Neuronal stem cell (in vitro differentiated cells): ENCODE data around the gene RNF144A.

Source experiments
- DNase-seq: peaks from one replicate; pipeline ENCODE4 v3.0.0-alpha.2; 2013; ENCODE audit warnings: low spot score
- H2AFZ ChIP-seq: one replicate; pipeline ENCODE4 v1.6.1; 2013; ENCODE audit warnings: mild to moderate bottlenecking, low read length, inconsistent platforms
- H2AK5ac ChIP-seq: 2 replicates; pipeline ENCODE4 v1.6.1; 2013; ENCODE audit warnings: low read depth, mild to moderate bottlenecking, inconsistent platforms, low read length, moderate library complexity, mixed read lengths
- H2BK120ac ChIP-seq: 2 replicates; pipeline ENCODE4 v1.6.1; 2013; ENCODE audit warnings: low read depth, mild to moderate bottlenecking, inconsistent platforms, low read length, moderate library complexity, mixed read lengths
- H2BK12ac ChIP-seq: one replicate; pipeline ENCODE4 v1.6.1; 2013; ENCODE audit warnings: low read length, inconsistent platforms
- H2BK15ac ChIP-seq: 2 replicates; pipeline ENCODE4 v1.6.1; 2013; ENCODE audit warnings: mild to moderate bottlenecking, low read length, inconsistent platforms, mixed read lengths
- H2BK5ac ChIP-seq: one replicate; pipeline ENCODE4 v1.6.1; 2013; ENCODE audit warnings: inconsistent platforms, mild to moderate bottlenecking, low read length, moderate library complexity
- H3K14ac ChIP-seq: one replicate; pipeline ENCODE4 v1.6.1; 2013; ENCODE audit warnings: low read length, inconsistent platforms
- H3K18ac ChIP-seq: 2 replicates; pipeline ENCODE4 v1.6.1; 2013; ENCODE audit warnings: low read length, inconsistent platforms
- H3K23ac ChIP-seq: 2 replicates; pipeline ENCODE4 v1.6.1; 2013; ENCODE audit warnings: low read depth, mild to moderate bottlenecking, mixed read lengths, low read length, inconsistent platforms; ENCODE audit not compliant: poor library complexity
- H3K27ac ChIP-seq: replicated peaks from 3 replicates; pipeline ENCODE4 v1.5.1; 2013; ENCODE audit warnings: low read length, inconsistent platforms
- H3K27me3 ChIP-seq, 3 experiments: 2 replicates each; pipeline ENCODE4 v1.6.1; 2013; ENCODE audit warnings: low read length in 3 of 3, mild to moderate bottlenecking in 2 of 3, inconsistent platforms in 1 of 3, low read depth in 1 of 3, mixed read lengths in 1 of 3, moderate library complexity in 1 of 3; ENCODE audit not compliant: control insufficient read depth in 3 of 3, insufficient read depth in 3 of 3
- H3K36me3 ChIP-seq, 2 donors: replicated peaks in 1 of 2; 2 replicates each; pipeline ENCODE4 v1.6.1; 2013; ENCODE audit warnings: low read length in 2 of 2; ENCODE audit not compliant: control insufficient read depth in 2 of 2, insufficient read depth in 2 of 2
- H3K4ac ChIP-seq: 2 replicates; pipeline ENCODE4 v1.6.1; 2013; ENCODE audit warnings: inconsistent platforms, mild to moderate bottlenecking, low read length, moderate library complexity
- H3K4me1 ChIP-seq, 2 donors: 1 replicate in 1 of 2; 2 replicates in 1 of 2; pipeline ENCODE4 v1.6.1; 2013; ENCODE audit warnings: low read length in 2 of 2, low read depth in 1 of 2; ENCODE audit not compliant: control insufficient read depth in 2 of 2, insufficient read depth in 1 of 2
- H3K4me2 ChIP-seq: one replicate; pipeline ENCODE4 v1.6.1; 2013; ENCODE audit warnings: mild to moderate bottlenecking, low read length, inconsistent platforms; ENCODE audit not compliant: insufficient read depth, poor library complexity, severe bottlenecking
- H3K4me3 ChIP-seq, 2 donors: 2 replicates each; pipeline ENCODE4 v1.5.1; 2013; ENCODE audit warnings: low read length in 2 of 2, mild to moderate bottlenecking in 2 of 2, inconsistent platforms in 1 of 2, moderate library complexity in 1 of 2
- H3K79me1 ChIP-seq: one replicate; pipeline ENCODE4 v1.6.1; 2013; ENCODE audit warnings: low read depth, mild to moderate bottlenecking, inconsistent platforms, low read length, moderate library complexity
- H3K9ac ChIP-seq: one replicate; pipeline ENCODE4 v1.6.1; 2013; ENCODE audit warnings: mild to moderate bottlenecking, low read depth, low read length, inconsistent platforms; ENCODE audit not compliant: poor library complexity
- H3K9me3 ChIP-seq, 2 donors: replicated peaks in 1 of 2; 2 replicates each; pipeline versions ENCODE3 to v1.6.1; 2013; ENCODE audit warnings: low read length in 2 of 2, mild to moderate bottlenecking in 2 of 2, inconsistent platforms in 1 of 2, low read depth in 1 of 2, mixed read lengths in 1 of 2, moderate library complexity in 1 of 2; ENCODE audit not compliant: control insufficient read depth in 2 of 2, insufficient read depth in 1 of 2
- H4K8ac ChIP-seq: one replicate; pipeline ENCODE4 v1.6.1; 2013; ENCODE audit warnings: low read depth, mild to moderate bottlenecking, inconsistent platforms, low read length, moderate library complexity
- H4K91ac ChIP-seq: one replicate; pipeline ENCODE4 v1.6.1; 2013; ENCODE audit warnings: low read length, low read depth, mild to moderate bottlenecking, inconsistent platforms; ENCODE audit not compliant: poor library complexity
- WGBS, 2 donors: extraction: QIAGEN DNeasy Blood & Tissue Kit; methylation state at CpG; one replicate each; pipeline ENCODE4 v1.1.7; 2013; ENCODE audit warnings: missing lambda C conversion rate in 2 of 2, mixed read lengths in 1 of 2; ENCODE audit not compliant: insufficient read length in 2 of 2, insufficient replicate concordance in 1 of 2; ENCODE audit errors: extremely low coverage in 2 of 2; 5-methylcytosine and 5-hydroxymethylcytosine counted together

Gene RNF144A

GRCh38 chr2:6922201-6922656 is 5.0 kb downstream of the RNF144A start:
- no peak overlapping the region for H2AK5ac ChIP-seq
- no peak overlapping the region for H3K4me3 ChIP-seq
- no peak overlapping the region for H2AFZ ChIP-seq
- H4K8ac ChIP-seq, result no peak overlapping the region
- H3K18ac ChIP-seq, result peak overlapping the region; percentile 33
- no peaks in the 10 kb centered on the region for H3K27me3 ChIP-seq
- WGBS, 2 donors, result no CpG with 5 or more reads among the region's 8 CpGs
- H2BK5ac ChIP-seq, result no peak overlapping the region
- no peak overlapping the region for H2BK12ac ChIP-seq
- H3K4ac ChIP-seq, result no peak overlapping the region
- no peak overlapping the region for H4K91ac ChIP-seq
- DNase-seq, result no peak
- H3K4me2 ChIP-seq, result no peak overlapping the region
- no peak overlapping the region for H2BK15ac ChIP-seq
- H3K14ac ChIP-seq, result no peak overlapping the region
- H3K27ac ChIP-seq, result no peak overlapping the region
- peaks cover 32% of the 10 kb centered on the region for H3K79me1 ChIP-seq
- no peak overlapping the region for H3K23ac ChIP-seq
- no peak overlapping the region for H3K9ac ChIP-seq
- peaks cover 0 to 29% of the 10 kb centered on the region in 2 donors for H3K4me1 ChIP-seq
- peaks cover 5 to 33% of the 10 kb centered on the region in 2 donors for H3K36me3 ChIP-seq
- no peaks in the 10 kb centered on the region for H3K9me3 ChIP-seq
- no peak overlapping the region for H2BK120ac ChIP-seq

- whole genome bisulfite sequencing, 2 donors, result no CpG with 5 or more reads among the region's 10 CpGs
- H3K4me2 ChIP-seq, result no peak overlapping the region
- no peaks in the 10 kb centered on the region for H3K9me3 ChIP-seq
- H3K4ac ChIP-seq, result no peak overlapping the region
- peaks cover 9 to 39% of the 10 kb centered on the region in 2 donors for H3K36me3 ChIP-seq
- H3K14ac ChIP-seq, result no peak overlapping the region
- no peaks in the 10 kb centered on the region for H3K27me3 ChIP-seq
- no peak for DNase-seq
- H2BK5ac ChIP-seq, result no peak overlapping the region
- H2AFZ ChIP-seq, result no peak overlapping the region
- H3K4me1 ChIP-seq, result peaks cover 0 to 29% of the 10 kb centered on the region in 2 donors
- H3K27ac ChIP-seq, result no peak overlapping the region
- H2AK5ac ChIP-seq, result no peak overlapping the region
- no peak overlapping the region for H2BK120ac ChIP-seq
- peaks cover 34% of the 10 kb centered on the region for H3K79me1 ChIP-seq
- H4K8ac ChIP-seq, result no peak overlapping the region
- no peak overlapping the region for H2BK15ac ChIP-seq
- H3K23ac ChIP-seq, result no peak overlapping the region
- no peak overlapping the region for H3K4me3 ChIP-seq
- H3K9ac ChIP-seq, result no peak overlapping the region
- H3K18ac ChIP-seq, result peak overlapping the region; percentile 74
- H4K91ac ChIP-seq, result no peak overlapping the region
- no peak overlapping the region for H2BK12ac ChIP-seq
These were observed 6.1 kb downstream of the RNF144A start for GRCh38 chr2:6923319-6923718.

- Histone ChIP-seq H3K9me3 (no peaks in the 10 kb centered on the region), H3K4me3 (no peak overlapping the region), H2BK5ac (no peak overlapping the region), H4K8ac (no peak overlapping the region), H2AK5ac (no peak overlapping the region), H3K4ac (no peak overlapping the region), H3K14ac (no peak overlapping the region), H2BK12ac (no peak overlapping the region), H3K27ac (no peak overlapping the region), H3K9ac (no peak overlapping the region), H3K23ac (no peak overlapping the region), H3K27me3 (no peaks in the 10 kb centered on the region), H3K79me1 (peaks cover 35% of the 10 kb centered on the region), H3K4me1 (peaks cover 0 to 24% of the 10 kb centered on the region in 2 donors), H2BK120ac (no peak overlapping the region), H3K36me3 (peaks cover 10 to 39% of the 10 kb centered on the region in 2 donors), H2AFZ (no peak overlapping the region), H3K4me2 (no peak overlapping the region), H4K91ac (no peak overlapping the region), H2BK15ac (no peak overlapping the region), H3K18ac (peak overlapping the region; percentile 67)
- WGBS, 2 donors, result no CpG with 5 or more reads among the region's 19 CpGs
- DNase-seq, result no peak
These were observed 7.1 kb downstream of the RNF144A start for GRCh38 chr2:6924101-6924923.

- Histone ChIP-seq H3K23ac (no peak overlapping the region), H3K4ac (no peak overlapping the region), H3K4me1 (peaks cover 0 to 20% of the 10 kb centered on the region in 2 donors)
These were observed 7.8 kb downstream of the RNF144A start for GRCh38 chr2:6924924-6925409.

More at GRCh38 chr2:6924924-6925409, 7.8 kb downstream of the RNF144A start:
- H3K27me3 ChIP-seq, result no peaks in the 10 kb centered on the region
- peaks cover 32% of the 10 kb centered on the region for H3K79me1 ChIP-seq
- no peak overlapping the region for H4K91ac ChIP-seq
- no peaks in the 10 kb centered on the region for H3K9me3 ChIP-seq
- no CpG with 5 or more reads among the region's 7 CpGs for WGBS, 2 donors
- no peak overlapping the region for H3K4me3 ChIP-seq
- peaks cover 10 to 36% of the 10 kb centered on the region in 2 donors for H3K36me3 ChIP-seq
- no peak overlapping the region for H2AFZ ChIP-seq
- H3K27ac ChIP-seq, result no peak overlapping the region
- H2AK5ac ChIP-seq, result no peak overlapping the region
- H3K4me2 ChIP-seq, result no peak overlapping the region
- no peak overlapping the region for H2BK5ac ChIP-seq
- no peak overlapping the region for H3K14ac ChIP-seq
- no peak overlapping the region for H2BK12ac ChIP-seq
- no peak overlapping the region for H3K9ac ChIP-seq
- H3K18ac ChIP-seq, result peak overlapping the region; percentile 67
- no peak overlapping the region for H2BK120ac ChIP-seq
- H2BK15ac ChIP-seq, result no peak overlapping the region
- no peak for DNase-seq
- no peak overlapping the region for H4K8ac ChIP-seq
